K562 (cell line): Measurements from ENCODE around the gene ABCA7. TPM values are rescaled to one million over a fixed set of nuclear protein-coding genes. Genes with fewer than 3 reads are reported as not detected.

Source experiments
- HDAC8 ChIP-seq: fragments of 450-650 bp; IDR thresholded peaks from 2 replicates; pipeline ENCODE4 v1.6.1; 2016; ENCODE audit warnings: mild to moderate bottlenecking, missing genetic modification characterization, moderate library complexity, missing compliant biosample characterization
- SNIP1 ChIP-seq: fragments of 450-650 bp; IDR thresholded peaks from 2 replicates; pipeline ENCODE4 v1.7.1; 2017; ENCODE audit warnings: low read depth, mild to moderate bottlenecking
- polyA plus RNA-seq, 8 experiments: library from polyadenylated mRNA; depleted of rRNA in 4 of 8; stranded (reverse) in 5 of 8; unstranded in 3 of 8; fragments of >200 nt; fragmentation: Nextera tagmentation in 2 of 8; fragmentation: Illumina TruSeq in 1 of 8; extraction: Ambion mirVana in 2 of 8; extraction: Trizol in 1 of 8; gene quantifications; 2 replicates each; pipeline versions ENCODE4 v1.2.1 to v1.2.3, GENCODE V29; 2011 to 2014; ENCODE audit warnings: inconsistent platforms in 1 of 8, missing spikeins in 1 of 8
- total RNA-seq, 7 experiments: library from RNA; depleted of rRNA in 6 of 7; stranded (reverse); fragments of >200 nt in 6 of 7; fragmentation: Illumina TruSeq in 2 of 7; extraction: Trizol in 2 of 7; gene quantifications; 2 replicates each; pipeline versions ENCODE4 v1.2.1 to v1.2.3, GENCODE V29; 2011 to 2021; ENCODE audit warnings: low replicate concordance in 1 of 7
- TF ChIP-seq, protein P1 (sequence below): fragments of 250-450 bp; sonication (Bioruptor Pico); IDR thresholded peaks from 2 replicates; pipeline ENCODE4 v1.8.0; 2021; ENCODE audit warnings: moderate library complexity, mild to moderate bottlenecking, inconsistent platforms
- TF ChIP-seq, protein P2 (sequence below): fragments of 200-600 bp; sonication (generic); IDR thresholded peaks from one replicate; pipeline ENCODE4 v1.6.1; 2012; ENCODE audit warnings: mild to moderate bottlenecking, low read depth, low read length, inconsistent platforms

Gene ABCA7
- total and polyA plus RNA-seq, 9 of the 15 experiments (the other 6 are each of a cell fraction or from before 2014, with no cell fraction given), result 2.3 to 96.1 (median 31.2) TPM

DNA sequence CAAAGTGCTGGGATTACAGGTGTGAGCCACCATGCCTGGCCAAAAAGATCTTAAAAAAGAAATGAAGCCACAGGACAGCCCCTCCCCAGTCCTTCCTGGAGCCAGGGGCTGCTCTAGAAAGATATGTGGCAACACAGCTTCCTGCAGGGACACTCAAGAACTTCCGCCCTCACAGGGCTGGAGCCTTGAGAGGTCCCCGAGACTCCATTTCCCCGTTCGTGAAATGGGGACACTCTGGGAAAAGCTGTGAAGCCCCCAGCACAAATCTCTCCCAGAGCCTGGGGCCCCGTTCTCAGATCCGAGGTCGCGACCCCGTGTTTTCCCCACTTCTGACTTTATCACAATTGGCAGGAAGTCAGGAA, 61.4 kb downstream of the ABCA7 start (continued):
- TF ChIP-seq, protein P1, sequence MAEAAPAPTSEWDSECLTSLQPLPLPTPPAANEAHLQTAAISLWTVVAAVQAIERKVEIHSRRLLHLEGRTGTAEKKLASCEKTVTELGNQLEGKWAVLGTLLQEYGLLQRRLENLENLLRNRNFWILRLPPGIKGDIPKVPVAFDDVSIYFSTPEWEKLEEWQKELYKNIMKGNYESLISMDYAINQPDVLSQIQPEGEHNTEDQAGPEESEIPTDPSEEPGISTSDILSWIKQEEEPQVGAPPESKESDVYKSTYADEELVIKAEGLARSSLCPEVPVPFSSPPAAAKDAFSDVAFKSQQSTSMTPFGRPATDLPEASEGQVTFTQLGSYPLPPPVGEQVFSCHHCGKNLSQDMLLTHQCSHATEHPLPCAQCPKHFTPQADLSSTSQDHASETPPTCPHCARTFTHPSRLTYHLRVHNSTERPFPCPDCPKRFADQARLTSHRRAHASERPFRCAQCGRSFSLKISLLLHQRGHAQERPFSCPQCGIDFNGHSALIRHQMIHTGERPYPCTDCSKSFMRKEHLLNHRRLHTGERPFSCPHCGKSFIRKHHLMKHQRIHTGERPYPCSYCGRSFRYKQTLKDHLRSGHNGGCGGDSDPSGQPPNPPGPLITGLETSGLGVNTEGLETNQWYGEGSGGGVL (CRISPR knock-in tag), result no peak
- TF ChIP-seq HDAC8 (no peak), SNIP1 (no peak)
- TF ChIP-seq, protein P2, sequence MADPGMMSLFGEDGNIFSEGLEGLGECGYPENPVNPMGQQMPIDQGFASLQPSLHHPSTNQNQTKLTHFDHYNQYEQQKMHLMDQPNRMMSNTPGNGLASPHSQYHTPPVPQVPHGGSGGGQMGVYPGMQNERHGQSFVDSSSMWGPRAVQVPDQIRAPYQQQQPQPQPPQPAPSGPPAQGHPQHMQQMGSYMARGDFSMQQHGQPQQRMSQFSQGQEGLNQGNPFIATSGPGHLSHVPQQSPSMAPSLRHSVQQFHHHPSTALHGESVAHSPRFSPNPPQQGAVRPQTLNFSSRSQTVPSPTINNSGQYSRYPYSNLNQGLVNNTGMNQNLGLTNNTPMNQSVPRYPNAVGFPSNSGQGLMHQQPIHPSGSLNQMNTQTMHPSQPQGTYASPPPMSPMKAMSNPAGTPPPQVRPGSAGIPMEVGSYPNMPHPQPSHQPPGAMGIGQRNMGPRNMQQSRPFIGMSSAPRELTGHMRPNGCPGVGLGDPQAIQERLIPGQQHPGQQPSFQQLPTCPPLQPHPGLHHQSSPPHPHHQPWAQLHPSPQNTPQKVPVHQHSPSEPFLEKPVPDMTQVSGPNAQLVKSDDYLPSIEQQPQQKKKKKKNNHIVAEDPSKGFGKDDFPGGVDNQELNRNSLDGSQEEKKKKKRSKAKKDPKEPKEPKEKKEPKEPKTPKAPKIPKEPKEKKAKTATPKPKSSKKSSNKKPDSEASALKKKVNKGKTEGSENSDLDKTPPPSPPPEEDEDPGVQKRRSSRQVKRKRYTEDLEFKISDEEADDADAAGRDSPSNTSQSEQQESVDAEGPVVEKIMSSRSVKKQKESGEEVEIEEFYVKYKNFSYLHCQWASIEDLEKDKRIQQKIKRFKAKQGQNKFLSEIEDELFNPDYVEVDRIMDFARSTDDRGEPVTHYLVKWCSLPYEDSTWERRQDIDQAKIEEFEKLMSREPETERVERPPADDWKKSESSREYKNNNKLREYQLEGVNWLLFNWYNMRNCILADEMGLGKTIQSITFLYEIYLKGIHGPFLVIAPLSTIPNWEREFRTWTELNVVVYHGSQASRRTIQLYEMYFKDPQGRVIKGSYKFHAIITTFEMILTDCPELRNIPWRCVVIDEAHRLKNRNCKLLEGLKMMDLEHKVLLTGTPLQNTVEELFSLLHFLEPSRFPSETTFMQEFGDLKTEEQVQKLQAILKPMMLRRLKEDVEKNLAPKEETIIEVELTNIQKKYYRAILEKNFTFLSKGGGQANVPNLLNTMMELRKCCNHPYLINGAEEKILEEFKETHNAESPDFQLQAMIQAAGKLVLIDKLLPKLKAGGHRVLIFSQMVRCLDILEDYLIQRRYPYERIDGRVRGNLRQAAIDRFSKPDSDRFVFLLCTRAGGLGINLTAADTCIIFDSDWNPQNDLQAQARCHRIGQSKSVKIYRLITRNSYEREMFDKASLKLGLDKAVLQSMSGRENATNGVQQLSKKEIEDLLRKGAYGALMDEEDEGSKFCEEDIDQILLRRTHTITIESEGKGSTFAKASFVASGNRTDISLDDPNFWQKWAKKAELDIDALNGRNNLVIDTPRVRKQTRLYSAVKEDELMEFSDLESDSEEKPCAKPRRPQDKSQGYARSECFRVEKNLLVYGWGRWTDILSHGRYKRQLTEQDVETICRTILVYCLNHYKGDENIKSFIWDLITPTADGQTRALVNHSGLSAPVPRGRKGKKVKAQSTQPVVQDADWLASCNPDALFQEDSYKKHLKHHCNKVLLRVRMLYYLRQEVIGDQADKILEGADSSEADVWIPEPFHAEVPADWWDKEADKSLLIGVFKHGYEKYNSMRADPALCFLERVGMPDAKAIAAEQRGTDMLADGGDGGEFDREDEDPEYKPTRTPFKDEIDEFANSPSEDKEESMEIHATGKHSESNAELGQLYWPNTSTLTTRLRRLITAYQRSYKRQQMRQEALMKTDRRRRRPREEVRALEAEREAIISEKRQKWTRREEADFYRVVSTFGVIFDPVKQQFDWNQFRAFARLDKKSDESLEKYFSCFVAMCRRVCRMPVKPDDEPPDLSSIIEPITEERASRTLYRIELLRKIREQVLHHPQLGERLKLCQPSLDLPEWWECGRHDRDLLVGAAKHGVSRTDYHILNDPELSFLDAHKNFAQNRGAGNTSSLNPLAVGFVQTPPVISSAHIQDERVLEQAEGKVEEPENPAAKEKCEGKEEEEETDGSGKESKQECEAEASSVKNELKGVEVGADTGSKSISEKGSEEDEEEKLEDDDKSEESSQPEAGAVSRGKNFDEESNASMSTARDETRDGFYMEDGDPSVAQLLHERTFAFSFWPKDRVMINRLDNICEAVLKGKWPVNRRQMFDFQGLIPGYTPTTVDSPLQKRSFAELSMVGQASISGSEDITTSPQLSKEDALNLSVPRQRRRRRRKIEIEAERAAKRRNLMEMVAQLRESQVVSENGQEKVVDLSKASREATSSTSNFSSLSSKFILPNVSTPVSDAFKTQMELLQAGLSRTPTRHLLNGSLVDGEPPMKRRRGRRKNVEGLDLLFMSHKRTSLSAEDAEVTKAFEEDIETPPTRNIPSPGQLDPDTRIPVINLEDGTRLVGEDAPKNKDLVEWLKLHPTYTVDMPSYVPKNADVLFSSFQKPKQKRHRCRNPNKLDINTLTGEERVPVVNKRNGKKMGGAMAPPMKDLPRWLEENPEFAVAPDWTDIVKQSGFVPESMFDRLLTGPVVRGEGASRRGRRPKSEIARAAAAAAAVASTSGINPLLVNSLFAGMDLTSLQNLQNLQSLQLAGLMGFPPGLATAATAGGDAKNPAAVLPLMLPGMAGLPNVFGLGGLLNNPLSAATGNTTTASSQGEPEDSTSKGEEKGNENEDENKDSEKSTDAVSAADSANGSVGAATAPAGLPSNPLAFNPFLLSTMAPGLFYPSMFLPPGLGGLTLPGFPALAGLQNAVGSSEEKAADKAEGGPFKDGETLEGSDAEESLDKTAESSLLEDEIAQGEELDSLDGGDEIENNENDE, result no peak
